SK-N-SH treated with all-trans-retinoic acid at 6 μM for 48 hours (cell line): ENCODE measurements around the gene OPA1.

ENCODE experiments used
- ATAC-seq: fragments of 200-7000 bp; cut with Tn5 transposase; 3 replicates; pipeline ENCODE4 v1.9.1; 2020; ENCODE audit warnings: mild to moderate bottlenecking, moderate library complexity
- ARNTL ChIP-seq: fragments of 450-650 bp; formaldehyde crosslinking; IDR thresholded peaks from 2 replicates; pipeline ENCODE4 v1.5.0; 2020; ENCODE audit warnings: low read depth, mild to moderate bottlenecking, moderate library complexity, borderline replicate concordance
- BACH2 ChIP-seq: fragments of 250-450 bp; sonication (Bioruptor Pico); IDR thresholded peaks from 2 replicates; pipeline ENCODE4 v1.9.0; 2021; ENCODE audit warnings: mild to moderate bottlenecking, borderline replicate concordance
- CSDC2 ChIP-seq: fragments of 250-450 bp; sonication (Bioruptor Pico); IDR thresholded peaks from 2 replicates; pipeline ENCODE4 v1.5.0; 2020; ENCODE audit warnings: mild to moderate bottlenecking, moderate library complexity
- ESRRG ChIP-seq: fragments of 250-450 bp; sonication (Bioruptor Pico); IDR thresholded peaks from 2 replicates; pipeline ENCODE4 v1.6.1; 2021; ENCODE audit warnings: mild to moderate bottlenecking
- GLIS3 ChIP-seq: fragments of 250-450 bp; sonication (Bioruptor Pico); IDR thresholded peaks from 2 replicates; pipeline ENCODE4 v1.5.0; 2020; ENCODE audit warnings: mild to moderate bottlenecking, moderate library complexity
- OSR1 ChIP-seq: fragments of 250-450 bp; sonication (Bioruptor Pico); IDR thresholded peaks from 2 replicates; pipeline ENCODE4 v1.8.0; 2022; ENCODE audit warnings: moderate library complexity, mild to moderate bottlenecking, inconsistent platforms
- PPARA ChIP-seq: fragments of 250-450 bp; sonication (Bioruptor Pico); IDR thresholded peaks from 2 replicates; pipeline ENCODE4 v1.5.0; 2020; ENCODE audit warnings: mild to moderate bottlenecking, borderline replicate concordance
- RARB ChIP-seq: fragments of 250-450 bp; sonication (Bioruptor Pico); IDR thresholded peaks from 2 replicates; pipeline ENCODE4 v1.8.0; 2021; ENCODE audit warnings: mild to moderate bottlenecking, moderate library complexity
- SNAI2 ChIP-seq: fragments of 250-450 bp; sonication (Bioruptor Pico); IDR thresholded peaks from 2 replicates; pipeline ENCODE4 v1.5.0; 2020; ENCODE audit warnings: mild to moderate bottlenecking, moderate library complexity
- TCF4 ChIP-seq: fragments of 250-450 bp; sonication (Bioruptor Pico); IDR thresholded peaks from 2 replicates; pipeline ENCODE4 v1.8.0; 2021; ENCODE audit warnings: mild to moderate bottlenecking, moderate library complexity, borderline replicate concordance
- TOX ChIP-seq: fragments of 250-450 bp; sonication (Bioruptor Pico); IDR thresholded peaks from 2 replicates; pipeline ENCODE4 v1.8.0; 2021; ENCODE audit warnings: mild to moderate bottlenecking, moderate library complexity, borderline replicate concordance
- ZC3H10 ChIP-seq: fragments of 250-450 bp; sonication (Bioruptor Pico); IDR thresholded peaks from 2 replicates; pipeline ENCODE4 v1.5.1; 2021; ENCODE audit warnings: mild to moderate bottlenecking, moderate library complexity
- ZFP3 ChIP-seq: fragments of 250-450 bp; sonication (Bioruptor Pico); IDR thresholded peaks from 2 replicates; pipeline ENCODE4 v1.5.0; 2020; ENCODE audit warnings: mild to moderate bottlenecking, moderate library complexity
- ZFP30 ChIP-seq: fragments of 450-650 bp; formaldehyde crosslinking; IDR thresholded peaks from 2 replicates; pipeline ENCODE4 v1.5.0; 2022; ENCODE audit warnings: mild to moderate bottlenecking, moderate library complexity
- ZNF565 ChIP-seq: fragments of 450-650 bp; formaldehyde crosslinking; conservative IDR thresholded peaks from 2 replicates; pipeline ENCODE4 v1.5.0; 2020; ENCODE audit warnings: low read depth, mild to moderate bottlenecking, moderate library complexity
- ZNF70 ChIP-seq: fragments of 450-650 bp; formaldehyde crosslinking; IDR thresholded peaks from 2 replicates; pipeline ENCODE4 v1.5.0; 2020; ENCODE audit warnings: mild to moderate bottlenecking, moderate library complexity
- ZNF8 ChIP-seq: fragments of 450-650 bp; formaldehyde crosslinking; IDR thresholded peaks from 2 replicates; pipeline ENCODE4 v1.5.0; 2020; ENCODE audit warnings: mild to moderate bottlenecking, moderate library complexity
- TF ChIP-seq, protein P1 (sequence below): fragments of 250-450 bp; sonication (Bioruptor Pico); IDR thresholded peaks from 2 replicates; pipeline ENCODE4 v1.5.1; 2021; ENCODE audit warnings: mild to moderate bottlenecking, moderate library complexity
- TF ChIP-seq, protein P2 (sequence below): fragments of 250-450 bp; sonication (Bioruptor Pico); IDR thresholded peaks from 2 replicates; pipeline ENCODE4 v1.8.0; 2021; ENCODE audit warnings: low read depth, mild to moderate bottlenecking, moderate library complexity, borderline replicate concordance
- TF ChIP-seq, protein P3 (sequence below): fragments of 250-450 bp; sonication (Bioruptor Pico); IDR thresholded peaks from 2 replicates; pipeline ENCODE4 v1.5.1; 2020; ENCODE audit warnings: low read depth, mild to moderate bottlenecking, moderate library complexity
- TF ChIP-seq, protein P4 (sequence below): fragments of 250-450 bp; sonication (Bioruptor Pico); IDR thresholded peaks from 2 replicates; pipeline ENCODE4 v1.5.0; 2020; ENCODE audit warnings: mild to moderate bottlenecking, moderate library complexity

Gene OPA1

DNA sequence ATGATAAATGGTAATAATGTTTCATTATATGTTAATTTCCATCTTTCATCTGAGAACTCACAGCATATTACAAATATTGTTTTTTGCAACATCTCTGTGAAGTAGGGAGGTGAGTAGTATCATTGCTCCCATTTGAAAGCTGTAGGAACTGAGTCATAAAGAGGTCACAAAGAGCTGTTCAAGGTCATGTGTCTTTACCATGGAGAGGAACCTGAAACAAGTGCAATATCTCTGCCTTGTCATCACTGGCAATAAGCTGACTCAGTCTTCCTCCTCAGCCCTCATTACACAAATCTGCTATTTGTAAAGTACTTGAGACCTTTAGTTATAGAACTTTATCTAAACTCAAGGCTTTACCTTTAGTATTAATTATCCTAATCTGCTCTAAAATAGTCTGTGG is 33.9 kb upstream of the OPA1 start:
- no peak for ATAC-seq
- TF ChIP-seq, protein P1, sequence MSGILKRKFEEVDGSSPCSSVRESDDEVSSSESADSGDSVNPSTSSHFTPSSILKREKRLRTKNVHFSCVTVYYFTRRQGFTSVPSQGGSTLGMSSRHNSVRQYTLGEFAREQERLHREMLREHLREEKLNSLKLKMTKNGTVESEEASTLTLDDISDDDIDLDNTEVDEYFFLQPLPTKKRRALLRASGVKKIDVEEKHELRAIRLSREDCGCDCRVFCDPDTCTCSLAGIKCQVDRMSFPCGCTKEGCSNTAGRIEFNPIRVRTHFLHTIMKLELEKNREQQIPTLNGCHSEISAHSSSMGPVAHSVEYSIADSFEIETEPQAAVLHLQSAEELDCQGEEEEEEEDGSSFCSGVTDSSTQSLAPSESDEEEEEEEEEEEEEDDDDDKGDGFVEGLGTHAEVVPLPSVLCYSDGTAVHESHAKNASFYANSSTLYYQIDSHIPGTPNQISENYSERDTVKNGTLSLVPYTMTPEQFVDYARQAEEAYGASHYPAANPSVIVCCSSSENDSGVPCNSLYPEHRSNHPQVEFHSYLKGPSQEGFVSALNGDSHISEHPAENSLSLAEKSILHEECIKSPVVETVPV (CRISPR knock-in tag): no peak
- TF ChIP-seq ARNTL: no peak
- TF ChIP-seq OSR1: no peak

DNA sequence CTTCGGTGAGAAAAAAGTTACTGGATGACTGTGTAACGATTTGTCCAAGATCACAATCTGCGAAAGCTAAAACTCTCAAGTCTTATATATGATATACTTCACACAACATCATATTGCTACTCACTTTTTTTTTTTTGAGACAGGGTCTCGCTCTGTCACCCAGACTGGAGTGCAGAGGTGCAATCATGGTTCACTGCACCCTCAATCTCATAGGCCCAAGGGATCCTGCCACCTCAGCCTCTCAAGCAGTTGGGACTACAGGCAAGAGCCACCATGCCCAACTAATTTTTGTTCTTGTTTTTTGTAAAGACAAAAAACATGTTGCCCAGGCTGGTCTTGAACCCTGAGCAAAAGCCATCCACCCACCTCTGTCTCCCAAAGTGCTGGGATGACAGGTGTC is 32.9 kb upstream of the OPA1 start:
- ATAC-seq: no peak
- TF ChIP-seq ARNTL (no peak), OSR1 (no peak), ESRRG (CRISPR knock-in tag) (no peak), TOX (CRISPR knock-in tag) (no peak), PPARA (CRISPR knock-in tag) (no peak), BACH2 (CRISPR knock-in tag) (no peak), ZNF8 (CRISPR knock-in tag) (no peak), ZC3H10 (no peak)
- TF ChIP-seq, protein P2, sequence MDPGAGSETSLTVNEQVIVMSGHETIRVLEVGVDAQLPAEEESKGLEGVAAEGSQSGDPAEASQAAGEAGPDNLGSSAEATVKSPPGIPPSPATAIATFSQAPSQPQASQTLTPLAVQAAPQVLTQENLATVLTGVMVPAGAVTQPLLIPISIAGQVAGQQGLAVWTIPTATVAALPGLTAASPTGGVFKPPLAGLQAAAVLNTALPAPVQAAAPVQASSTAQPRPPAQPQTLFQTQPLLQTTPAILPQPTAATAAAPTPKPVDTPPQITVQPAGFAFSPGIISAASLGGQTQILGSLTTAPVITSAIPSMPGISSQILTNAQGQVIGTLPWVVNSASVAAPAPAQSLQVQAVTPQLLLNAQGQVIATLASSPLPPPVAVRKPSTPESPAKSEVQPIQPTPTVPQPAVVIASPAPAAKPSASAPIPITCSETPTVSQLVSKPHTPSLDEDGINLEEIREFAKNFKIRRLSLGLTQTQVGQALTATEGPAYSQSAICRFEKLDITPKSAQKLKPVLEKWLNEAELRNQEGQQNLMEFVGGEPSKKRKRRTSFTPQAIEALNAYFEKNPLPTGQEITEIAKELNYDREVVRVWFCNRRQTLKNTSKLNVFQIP (CRISPR knock-in tag): no peak
- TF ChIP-seq, protein P3, sequence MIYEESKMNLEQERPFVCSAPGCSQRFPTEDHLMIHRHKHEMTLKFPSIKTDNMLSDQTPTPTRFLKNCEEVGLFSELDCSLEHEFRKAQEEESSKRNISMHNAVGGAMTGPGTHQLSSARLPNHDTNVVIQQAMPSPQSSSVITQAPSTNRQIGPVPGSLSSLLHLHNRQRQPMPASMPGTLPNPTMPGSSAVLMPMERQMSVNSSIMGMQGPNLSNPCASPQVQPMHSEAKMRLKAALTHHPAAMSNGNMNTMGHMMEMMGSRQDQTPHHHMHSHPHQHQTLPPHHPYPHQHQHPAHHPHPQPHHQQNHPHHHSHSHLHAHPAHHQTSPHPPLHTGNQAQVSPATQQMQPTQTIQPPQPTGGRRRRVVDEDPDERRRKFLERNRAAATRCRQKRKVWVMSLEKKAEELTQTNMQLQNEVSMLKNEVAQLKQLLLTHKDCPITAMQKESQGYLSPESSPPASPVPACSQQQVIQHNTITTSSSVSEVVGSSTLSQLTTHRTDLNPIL: no peak
- TF ChIP-seq, protein P1 (CRISPR knock-in tag): no peak
- TF ChIP-seq, all 23 proteins: peak for 0

DNA sequence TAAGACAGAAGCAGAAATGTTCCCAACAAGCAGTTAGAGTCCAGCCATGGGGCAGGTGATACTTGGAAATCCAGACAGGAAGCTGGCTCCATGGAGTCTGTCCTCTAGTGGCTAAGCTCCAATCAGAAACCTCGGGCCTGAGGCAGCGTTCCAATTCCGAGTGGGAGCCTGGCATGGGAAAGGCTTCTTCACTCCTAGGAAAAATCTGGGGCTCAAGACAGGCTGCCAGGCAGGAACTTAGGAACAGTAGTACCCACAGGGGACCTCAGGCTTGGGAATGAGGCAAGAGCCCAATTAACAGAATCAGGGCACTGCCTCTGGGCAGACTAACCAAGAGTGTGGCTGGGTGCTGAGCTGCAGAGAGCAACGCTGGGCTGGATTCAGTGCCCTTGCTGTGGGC is 32.1 kb upstream of the OPA1 start:
- no peak for ATAC-seq
- TF ChIP-seq CSDC2 (CRISPR knock-in tag) (no peak), GLIS3 (CRISPR knock-in tag) (no peak), ESRRG (CRISPR knock-in tag) (no peak), TCF4 (CRISPR knock-in tag) (no peak), OSR1 (no peak), ZC3H10 (no peak), PPARA (CRISPR knock-in tag) (no peak), ZNF70 (CRISPR knock-in tag) (no peak), ZNF565 (CRISPR knock-in tag) (no peak)
- TF ChIP-seq, protein P3: no peak

DNA sequence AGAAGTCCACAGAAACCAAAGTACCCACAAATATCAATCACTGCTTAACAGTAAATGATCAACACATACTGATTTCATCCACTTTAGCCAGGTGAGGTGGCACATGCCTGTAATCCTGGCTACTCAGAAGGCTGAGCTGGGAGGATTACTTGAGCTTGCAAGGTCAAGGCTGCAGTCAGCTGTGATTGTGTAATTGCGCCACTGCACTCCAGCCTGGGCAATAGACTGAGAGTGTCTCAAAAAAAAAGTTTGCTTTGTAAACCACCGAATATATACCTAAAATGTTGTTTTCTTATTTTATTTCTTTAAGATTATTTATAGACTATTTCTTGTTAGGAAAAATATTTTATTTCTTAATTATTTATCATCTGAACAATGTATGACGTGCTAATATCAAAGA is 29.6 kb upstream of the OPA1 start:
- ATAC-seq: no peak
- TF ChIP-seq SNAI2 (no peak), BACH2 (CRISPR knock-in tag) (no peak), ARNTL (no peak), TOX (CRISPR knock-in tag) (no peak), ESRRG (CRISPR knock-in tag) (no peak), ZFP30 (CRISPR knock-in tag) (no peak), ZNF565 (CRISPR knock-in tag) (no peak), ZFP3 (CRISPR knock-in tag) (no peak), RARB (CRISPR knock-in tag) (no peak), OSR1 (no peak)
- TF ChIP-seq, protein P2 (CRISPR knock-in tag): no peak
- TF ChIP-seq, protein P1 (CRISPR knock-in tag): no peak
- TF ChIP-seq, protein P3: no peak
- TF ChIP-seq, protein P4, sequence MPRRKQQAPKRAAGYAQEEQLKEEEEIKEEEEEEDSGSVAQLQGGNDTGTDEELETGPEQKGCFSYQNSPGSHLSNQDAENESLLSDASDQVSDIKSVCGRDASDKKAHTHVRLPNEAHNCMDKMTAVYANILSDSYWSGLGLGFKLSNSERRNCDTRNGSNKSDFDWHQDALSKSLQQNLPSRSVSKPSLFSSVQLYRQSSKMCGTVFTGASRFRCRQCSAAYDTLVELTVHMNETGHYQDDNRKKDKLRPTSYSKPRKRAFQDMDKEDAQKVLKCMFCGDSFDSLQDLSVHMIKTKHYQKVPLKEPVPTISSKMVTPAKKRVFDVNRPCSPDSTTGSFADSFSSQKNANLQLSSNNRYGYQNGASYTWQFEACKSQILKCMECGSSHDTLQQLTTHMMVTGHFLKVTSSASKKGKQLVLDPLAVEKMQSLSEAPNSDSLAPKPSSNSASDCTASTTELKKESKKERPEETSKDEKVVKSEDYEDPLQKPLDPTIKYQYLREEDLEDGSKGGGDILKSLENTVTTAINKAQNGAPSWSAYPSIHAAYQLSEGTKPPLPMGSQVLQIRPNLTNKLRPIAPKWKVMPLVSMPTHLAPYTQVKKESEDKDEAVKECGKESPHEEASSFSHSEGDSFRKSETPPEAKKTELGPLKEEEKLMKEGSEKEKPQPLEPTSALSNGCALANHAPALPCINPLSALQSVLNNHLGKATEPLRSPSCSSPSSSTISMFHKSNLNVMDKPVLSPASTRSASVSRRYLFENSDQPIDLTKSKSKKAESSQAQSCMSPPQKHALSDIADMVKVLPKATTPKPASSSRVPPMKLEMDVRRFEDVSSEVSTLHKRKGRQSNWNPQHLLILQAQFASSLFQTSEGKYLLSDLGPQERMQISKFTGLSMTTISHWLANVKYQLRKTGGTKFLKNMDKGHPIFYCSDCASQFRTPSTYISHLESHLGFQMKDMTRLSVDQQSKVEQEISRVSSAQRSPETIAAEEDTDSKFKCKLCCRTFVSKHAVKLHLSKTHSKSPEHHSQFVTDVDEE: no peak
